SU-DHL-6 (cell line): Measurements from ENCODE around the gene NTM.

Experiments
- H2AFZ ChIP-seq: fragments of 200-600 bp; sonication (generic); 2 replicates; pipeline ENCODE4 v1.6.1; 2014; ENCODE audit warnings: low read depth, mild to moderate bottlenecking, moderate library complexity, mixed read lengths, antibody characterized with exemption, low read length; ENCODE audit not compliant: severe bottlenecking
- H3F3A ChIP-seq: fragments of 200-600 bp; shearing (Covaris generic); 2 replicates; pipeline ENCODE4 v1.6.0; 2016; ENCODE audit warnings: antibody characterized with exemption, mild to moderate bottlenecking; ENCODE audit not compliant: insufficient read depth
- H3K27ac ChIP-seq: fragments of 200-600 bp; sonication (generic); 2 replicates; pipeline ENCODE4 v1.5.1; 2016; ENCODE audit warnings: low read depth, mild to moderate bottlenecking, low read length, moderate library complexity, mixed read lengths
- H3K27me3 ChIP-seq: fragments of 200-600 bp; sonication (generic), shearing (Covaris generic); 2 replicates; pipeline ENCODE4 v1.6.0; 2014; ENCODE audit warnings: mild to moderate bottlenecking, low read length
- H3K36me3 ChIP-seq: fragments of 200-600 bp; sonication (generic); 2 replicates; pipeline ENCODE4 v1.6.1; 2014; ENCODE audit warnings: mild to moderate bottlenecking, low read length, mixed read lengths
- H3K4me2 ChIP-seq: fragments of 300-600, 200-600 bp; shearing (Covaris generic), sonication (generic); 2 replicates; pipeline ENCODE4 v1.6.0; 2014; ENCODE audit warnings: low read length, low read depth, mild to moderate bottlenecking; ENCODE audit not compliant: poor library complexity, severe bottlenecking
- H3K4me3 ChIP-seq: fragments of 200-600 bp; sonication (generic); 2 replicates; pipeline ENCODE4 v1.5.1; 2014; ENCODE audit warnings: antibody characterized with exemption, low read length, mild to moderate bottlenecking, mixed read lengths; ENCODE audit not compliant: insufficient read depth, poor library complexity, severe bottlenecking
- H3K79me2 ChIP-seq: fragments of 200-600 bp; sonication (generic); 2 replicates; pipeline ENCODE4 v1.6.1; 2014; ENCODE audit warnings: mild to moderate bottlenecking, low read length, moderate library complexity; ENCODE audit not compliant: insufficient read depth
- H3K9ac ChIP-seq: fragments of 200-600 bp; sonication (generic); 2 replicates; pipeline ENCODE4 v1.7.0; 2014; ENCODE audit warnings: mild to moderate bottlenecking, low read length
- H3K9me2 ChIP-seq: fragments of 200-600 bp; sonication (generic); replicated peaks from 2 replicates; pipeline ENCODE4 v1.6.1; 2014; ENCODE audit warnings: low read length; ENCODE audit not compliant: insufficient read depth
- H3K9me3 ChIP-seq: fragments of 200-600 bp; sonication (generic); 2 replicates; pipeline ENCODE4 v1.6.1; 2014; ENCODE audit warnings: low read length, mixed read lengths; ENCODE audit not compliant: insufficient read depth
- H4K20me1 ChIP-seq: fragments of 200-600 bp; sonication (generic); 2 replicates; pipeline ENCODE4 v1.6.1; 2014; ENCODE audit warnings: low read depth, mild to moderate bottlenecking, antibody characterized with exemption, low read length, moderate library complexity, mixed read lengths
- EZH2phosphoT487 ChIP-seq: fragments of 200-600 bp; sonication (generic), shearing (Covaris generic); conservative IDR thresholded peaks from 2 replicates; pipeline ENCODE4 v1.6.1; 2018; ENCODE audit warnings: mild to moderate bottlenecking, antibody characterized with exemption, low read length, moderate library complexity, mixed read lengths
- TF ChIP-seq, protein P1 (sequence below): fragments of 200-600 bp; sonication (generic); IDR thresholded peaks from one replicate; pipeline ENCODE4 v1.5.1; 2017; ENCODE audit warnings: antibody characterized with exemption, mild to moderate bottlenecking, low read length, moderate library complexity; ENCODE audit not compliant: insufficient read depth, poor library complexity, severe bottlenecking

Gene NTM

DNA sequence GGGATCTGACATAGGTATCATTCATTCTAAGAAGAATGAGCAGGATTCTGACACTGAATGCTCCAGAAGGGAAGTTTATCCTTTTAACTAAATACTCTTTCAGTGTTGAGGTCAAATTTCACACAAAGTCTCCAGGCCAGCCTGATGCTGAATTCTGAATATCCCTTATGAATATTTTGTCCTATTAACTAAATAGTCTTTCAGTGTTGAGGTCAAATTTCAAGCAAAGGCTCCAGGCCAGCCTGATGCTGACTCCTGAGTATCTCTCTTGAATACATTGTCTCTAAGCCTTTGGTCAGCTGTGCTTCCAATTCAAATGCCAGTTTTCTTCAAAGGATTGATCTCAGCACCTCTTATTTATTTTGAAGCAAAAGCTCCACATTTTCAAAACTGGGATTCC lies 676.8 kb downstream of the NTM start:
- no peak overlapping the region for H3K27ac ChIP-seq
- no peak overlapping the region for H3K4me2 ChIP-seq
- H3K4me3 ChIP-seq = no peak overlapping the region
- no peaks in the 10 kb centered on the region for H3K36me3 ChIP-seq
- no peak overlapping the region for H2AFZ ChIP-seq
- no peaks in the 10 kb centered on the region for H3F3A ChIP-seq
- TF ChIP-seq, protein P1, sequence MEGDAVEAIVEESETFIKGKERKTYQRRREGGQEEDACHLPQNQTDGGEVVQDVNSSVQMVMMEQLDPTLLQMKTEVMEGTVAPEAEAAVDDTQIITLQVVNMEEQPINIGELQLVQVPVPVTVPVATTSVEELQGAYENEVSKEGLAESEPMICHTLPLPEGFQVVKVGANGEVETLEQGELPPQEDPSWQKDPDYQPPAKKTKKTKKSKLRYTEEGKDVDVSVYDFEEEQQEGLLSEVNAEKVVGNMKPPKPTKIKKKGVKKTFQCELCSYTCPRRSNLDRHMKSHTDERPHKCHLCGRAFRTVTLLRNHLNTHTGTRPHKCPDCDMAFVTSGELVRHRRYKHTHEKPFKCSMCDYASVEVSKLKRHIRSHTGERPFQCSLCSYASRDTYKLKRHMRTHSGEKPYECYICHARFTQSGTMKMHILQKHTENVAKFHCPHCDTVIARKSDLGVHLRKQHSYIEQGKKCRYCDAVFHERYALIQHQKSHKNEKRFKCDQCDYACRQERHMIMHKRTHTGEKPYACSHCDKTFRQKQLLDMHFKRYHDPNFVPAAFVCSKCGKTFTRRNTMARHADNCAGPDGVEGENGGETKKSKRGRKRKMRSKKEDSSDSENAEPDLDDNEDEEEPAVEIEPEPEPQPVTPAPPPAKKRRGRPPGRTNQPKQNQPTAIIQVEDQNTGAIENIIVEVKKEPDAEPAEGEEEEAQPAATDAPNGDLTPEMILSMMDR = no peak
- no peak for TF ChIP-seq EZH2phosphoT487
- no peaks in the 10 kb centered on the region for H3K79me2 ChIP-seq
- no peaks in the 10 kb centered on the region for H3K27me3 ChIP-seq
- H3K9ac ChIP-seq = no peak overlapping the region
- no peaks in the 10 kb centered on the region for H3K9me2 ChIP-seq
- no peaks in the 10 kb centered on the region for H3K9me3 ChIP-seq
- H4K20me1 ChIP-seq = no peaks in the 10 kb centered on the region

DNA sequence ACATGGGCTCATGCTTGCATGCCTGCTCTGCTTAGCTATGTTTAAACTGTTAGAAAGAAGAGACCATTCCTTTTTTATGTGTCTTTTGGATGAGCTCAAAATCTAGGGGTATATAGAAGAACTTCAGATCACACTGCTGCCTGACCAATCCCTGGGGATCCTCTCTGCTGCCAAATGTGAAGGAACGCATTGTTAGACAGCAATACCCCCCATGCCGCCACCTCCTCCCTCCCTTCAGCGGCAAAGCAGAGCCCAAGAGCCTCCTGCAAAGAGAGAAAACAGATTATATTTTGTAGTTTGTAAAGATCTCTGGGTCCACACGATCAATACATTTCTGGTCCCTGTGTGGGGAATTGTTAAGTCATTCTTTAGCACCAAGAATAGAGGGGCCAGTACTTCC lies 677.6 kb downstream of the NTM start:
- H3K9ac ChIP-seq = no peak overlapping the region
- H3K4me3 ChIP-seq = no peak overlapping the region
- H3K36me3 ChIP-seq = no peaks in the 10 kb centered on the region
- H4K20me1 ChIP-seq = no peaks in the 10 kb centered on the region
- no peaks in the 10 kb centered on the region for H3K9me3 ChIP-seq
- H3F3A ChIP-seq = no peaks in the 10 kb centered on the region
- H3K4me2 ChIP-seq = no peak overlapping the region
- TF ChIP-seq, protein P1 = no peak
- TF ChIP-seq EZH2phosphoT487 = no peak
- H3K79me2 ChIP-seq = no peaks in the 10 kb centered on the region
- H2AFZ ChIP-seq = no peak overlapping the region
- no peaks in the 10 kb centered on the region for H3K27me3 ChIP-seq
- H3K9me2 ChIP-seq = no peaks in the 10 kb centered on the region
- no peak overlapping the region for H3K27ac ChIP-seq

DNA sequence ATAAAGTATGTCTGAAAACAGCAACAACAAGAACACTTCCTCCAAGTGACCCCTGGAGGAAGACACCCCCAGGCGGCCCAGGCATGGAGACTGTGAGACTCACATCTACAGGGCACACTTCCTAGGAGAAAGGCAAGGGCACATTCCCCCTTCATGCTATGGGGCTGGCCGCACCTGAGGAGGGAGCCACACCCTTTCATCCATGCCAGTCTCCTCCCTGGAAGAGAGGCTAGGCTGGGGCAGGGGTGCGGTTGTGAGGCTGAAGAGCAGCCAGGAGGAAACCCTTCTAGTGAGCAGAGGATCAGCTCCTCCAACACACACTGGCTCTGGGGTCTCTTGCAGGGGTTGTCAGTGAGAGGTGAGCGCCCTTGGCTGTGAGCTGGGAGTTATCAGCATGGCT lies 678.8 kb downstream of the NTM start:
- no peaks in the 10 kb centered on the region for H3F3A ChIP-seq
- H3K9me2 ChIP-seq = no peaks in the 10 kb centered on the region
- TF ChIP-seq EZH2phosphoT487 = no peak
- TF ChIP-seq, protein P1 = no peak
- no peak overlapping the region for H3K4me3 ChIP-seq
- no peaks in the 10 kb centered on the region for H4K20me1 ChIP-seq
- no peak overlapping the region for H3K4me2 ChIP-seq
- H3K36me3 ChIP-seq = no peaks in the 10 kb centered on the region
- H3K9ac ChIP-seq = no peak overlapping the region
- no peak overlapping the region for H3K27ac ChIP-seq
- H3K9me3 ChIP-seq = no peaks in the 10 kb centered on the region
- H3K79me2 ChIP-seq = no peaks in the 10 kb centered on the region
- no peaks in the 10 kb centered on the region for H3K27me3 ChIP-seq
- H2AFZ ChIP-seq = no peak overlapping the region
